COLO668 (cell line): ENCODE results near the gene RIPK4.

Experiments
- DNase-seq: peaks from one replicate; lab custom pipeline; 2025; ENCODE audit not compliant: unreplicated experiment; lab: John Stamatoyannopoulos, UW

RIPK4 gene

GRCh38 chr21:41755258-41755933 is 11.5 kb downstream of the RIPK4 start:
- DNase-seq: no peak

DNA sequence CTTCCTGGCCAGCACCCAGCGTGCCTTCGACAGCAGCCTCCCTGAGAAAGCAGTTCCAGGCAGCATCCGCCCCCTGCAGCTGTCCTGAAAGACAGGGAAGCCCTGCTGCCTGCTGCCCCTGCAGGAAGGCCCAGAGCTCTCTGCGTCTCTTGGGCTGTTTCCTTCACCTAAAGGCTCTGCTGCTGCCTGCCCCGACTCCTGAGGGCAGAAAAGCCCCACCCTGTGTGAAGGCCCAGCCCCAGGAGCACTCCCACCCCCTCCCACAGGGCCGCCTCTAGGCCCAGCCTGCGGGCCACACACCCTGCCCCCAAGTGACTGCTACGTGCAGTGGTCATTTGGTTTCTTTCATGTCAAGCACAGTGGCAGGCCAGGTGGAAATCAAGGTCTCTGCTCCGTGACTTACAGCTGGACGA is 12.4 kb downstream of the RIPK4 start:
- no peak for DNase-seq

GRCh38 chr21:41753006-41753898 is 13.6 kb downstream of the RIPK4 start:
- no peak for DNase-seq

GRCh38 chr21:41752231-41752681 is 14.6 kb downstream of the RIPK4 start:
- DNase-seq: peak; percentile 59

DNA sequence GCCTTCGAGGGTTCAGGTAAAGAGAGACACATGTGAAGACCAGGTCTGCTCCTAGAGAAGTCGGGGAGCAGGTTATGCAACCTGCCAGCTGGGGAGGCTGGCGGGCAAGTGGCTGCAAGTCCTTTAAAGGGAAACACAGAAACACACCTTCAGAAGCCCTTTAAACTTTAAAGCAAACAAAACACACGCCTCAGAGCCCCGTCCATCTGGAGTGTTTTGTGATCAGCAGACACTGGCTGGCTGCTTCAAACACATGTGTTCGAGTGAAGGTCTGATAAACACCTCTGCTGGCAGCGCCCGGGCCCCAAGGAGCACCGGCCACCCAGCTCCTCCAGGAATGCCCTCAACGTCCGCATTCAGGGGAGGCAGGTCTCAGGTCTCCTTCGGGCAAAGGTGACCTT is 15.2 kb downstream of the RIPK4 start:
- DNase-seq: peak; percentile 61

GRCh38 chr21:41750532-41751151 is 16.2 kb downstream of the RIPK4 start:
- no peak for DNase-seq

- DNase-seq: no peak
Observed at GRCh38 chr21:41750051-41750450, 16.8 kb downstream of the RIPK4 start.

GRCh38 chr21:41749286-41749685 is 17.6 kb downstream of the RIPK4 start:
- no peak for DNase-seq

DNA sequence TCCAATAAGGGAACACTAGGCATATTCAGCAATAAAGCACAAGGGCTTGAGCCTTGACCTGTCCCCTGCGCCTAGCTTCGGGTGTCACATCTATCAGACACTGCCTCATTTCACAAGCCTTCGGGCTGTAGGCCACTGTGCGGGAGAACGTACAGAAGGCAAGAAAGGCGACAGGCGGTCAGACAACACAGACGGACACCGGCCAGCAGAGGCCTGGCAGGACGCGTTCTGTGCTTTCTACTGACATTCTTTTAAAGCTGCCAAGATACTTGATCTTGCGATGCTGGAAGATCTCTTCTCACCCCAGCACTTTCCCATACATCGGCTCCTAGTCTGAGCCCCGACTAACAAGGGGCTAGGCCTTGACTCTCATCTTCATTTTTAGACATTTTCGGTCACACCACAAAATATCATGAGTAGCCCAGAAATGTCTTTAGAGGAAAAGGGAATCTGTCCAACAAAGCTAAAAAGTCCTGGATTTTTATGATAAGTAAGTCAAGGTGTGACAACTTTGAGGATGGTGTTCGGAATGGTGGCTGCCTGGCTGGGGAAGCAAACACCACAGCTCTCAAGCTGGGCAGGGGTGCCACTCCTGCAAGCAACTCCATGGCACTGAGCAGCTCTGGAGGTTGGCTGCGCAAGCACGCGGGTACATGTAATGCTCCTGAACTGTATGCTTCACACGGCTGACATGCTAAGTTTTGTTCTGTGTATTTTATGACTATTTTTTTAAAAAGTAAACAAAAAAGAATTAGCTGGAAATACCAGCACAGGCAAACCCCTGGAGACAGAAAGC is 18.7 kb downstream of the RIPK4 start:
- DNase-seq: no peak

DNA sequence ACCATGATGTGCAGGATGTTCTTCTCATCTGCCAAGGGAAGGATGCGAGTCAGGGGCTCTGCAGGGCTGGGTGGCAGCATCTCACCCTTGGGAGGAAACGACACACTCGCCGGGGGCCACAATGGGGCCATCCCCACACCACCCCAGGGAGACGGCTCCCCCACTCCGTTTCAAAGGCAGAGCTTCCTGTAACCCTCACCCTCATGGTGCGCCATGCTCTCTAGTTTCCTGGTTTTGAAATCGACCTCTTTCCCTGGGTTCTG is 20.2 kb downstream of the RIPK4 start:
- DNase-seq: no peak

- DNase-seq: peak; percentile 27
Observed at GRCh38 chr21:41745971-41746743, 20.7 kb downstream of the RIPK4 start.

GRCh38 chr21:41745026-41745820 is 21.6 kb downstream of the RIPK4 start:
- no peak for DNase-seq

DNA sequence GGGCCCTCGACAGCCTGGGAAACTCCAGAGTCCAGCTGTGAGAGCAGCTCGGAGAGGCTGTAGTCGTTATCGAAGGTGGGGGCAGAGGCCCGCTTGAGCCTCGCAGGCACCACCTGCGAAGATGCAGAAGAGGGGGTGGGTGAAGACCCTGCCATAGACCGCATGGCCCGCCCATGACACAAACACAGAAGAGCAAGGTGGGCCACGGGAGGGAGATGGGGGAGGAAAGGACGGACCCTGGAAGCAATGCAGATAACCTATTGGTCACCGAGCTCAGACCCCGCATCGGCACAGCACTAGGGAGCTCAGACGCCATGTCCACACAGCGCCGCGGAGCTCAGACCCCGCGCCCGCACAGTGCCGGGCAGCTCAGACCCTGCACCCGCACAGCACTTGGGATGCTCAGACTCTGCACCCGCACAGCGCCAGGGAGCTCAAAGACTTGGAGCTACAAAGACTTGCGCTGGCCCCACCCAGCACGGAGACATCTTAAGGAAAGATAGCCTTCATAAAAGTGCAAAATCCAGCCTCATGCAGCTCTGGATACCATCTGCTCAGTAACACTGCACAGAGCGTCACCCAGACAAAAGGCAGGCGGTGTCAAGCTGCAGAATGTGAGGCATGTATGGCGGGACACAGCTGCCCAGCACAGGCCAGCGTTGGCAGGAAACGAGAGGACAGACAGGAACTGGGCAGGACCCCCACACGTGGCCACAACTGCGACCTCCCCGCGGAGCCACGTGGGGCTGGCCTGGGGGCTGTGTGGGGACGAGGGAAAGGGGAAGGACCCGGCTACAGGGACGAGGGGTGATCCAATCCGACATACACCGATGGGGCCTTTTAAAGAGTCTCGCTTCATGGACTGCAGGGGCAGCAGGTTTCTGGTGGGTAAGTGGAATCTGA is 22.6 kb downstream of the RIPK4 start:
- no peak for DNase-seq

- no peak for DNase-seq
Observed at GRCh38 chr21:41743321-41744027, 23.4 kb downstream of the RIPK4 start.

DNA sequence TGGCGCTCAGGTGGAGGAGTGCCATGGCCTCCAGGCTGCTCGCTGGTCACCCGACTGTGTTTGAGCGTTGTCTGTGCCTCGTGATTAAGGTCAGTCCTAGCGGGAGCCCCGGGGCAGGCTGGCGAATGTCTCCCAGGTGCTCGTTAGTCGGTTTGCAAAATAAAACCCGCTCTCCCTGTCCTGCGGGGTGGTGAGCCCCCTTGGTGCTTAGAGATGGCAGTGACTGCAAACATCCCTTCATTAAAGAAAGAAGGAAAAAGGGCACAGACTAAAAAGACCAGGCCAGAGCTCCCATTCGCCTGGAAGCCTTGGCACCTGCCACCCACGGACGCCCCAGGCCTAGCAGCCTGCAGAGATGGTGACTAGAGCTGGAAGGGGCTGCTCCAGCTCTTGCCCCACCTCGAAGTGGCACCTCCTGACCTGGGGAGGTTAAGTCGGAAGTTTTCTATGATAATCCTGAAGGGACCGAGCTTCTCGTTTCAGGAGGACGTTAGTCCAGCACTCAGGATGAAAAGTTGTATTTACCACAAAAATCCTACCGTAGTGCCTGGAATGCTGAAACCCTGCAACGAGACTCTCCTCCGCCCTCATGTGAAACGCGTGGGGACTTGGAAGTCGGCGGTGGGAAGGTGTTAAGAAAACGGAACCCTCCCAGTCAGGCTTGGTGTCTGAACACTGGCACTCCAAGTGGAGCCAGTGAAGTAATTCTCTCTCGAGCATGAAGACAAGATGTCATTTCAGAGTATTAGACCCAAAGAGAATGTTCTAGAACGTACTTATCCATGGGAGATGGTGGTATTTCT is 24.6 kb downstream of the RIPK4 start:
- no peak for DNase-seq

DNA sequence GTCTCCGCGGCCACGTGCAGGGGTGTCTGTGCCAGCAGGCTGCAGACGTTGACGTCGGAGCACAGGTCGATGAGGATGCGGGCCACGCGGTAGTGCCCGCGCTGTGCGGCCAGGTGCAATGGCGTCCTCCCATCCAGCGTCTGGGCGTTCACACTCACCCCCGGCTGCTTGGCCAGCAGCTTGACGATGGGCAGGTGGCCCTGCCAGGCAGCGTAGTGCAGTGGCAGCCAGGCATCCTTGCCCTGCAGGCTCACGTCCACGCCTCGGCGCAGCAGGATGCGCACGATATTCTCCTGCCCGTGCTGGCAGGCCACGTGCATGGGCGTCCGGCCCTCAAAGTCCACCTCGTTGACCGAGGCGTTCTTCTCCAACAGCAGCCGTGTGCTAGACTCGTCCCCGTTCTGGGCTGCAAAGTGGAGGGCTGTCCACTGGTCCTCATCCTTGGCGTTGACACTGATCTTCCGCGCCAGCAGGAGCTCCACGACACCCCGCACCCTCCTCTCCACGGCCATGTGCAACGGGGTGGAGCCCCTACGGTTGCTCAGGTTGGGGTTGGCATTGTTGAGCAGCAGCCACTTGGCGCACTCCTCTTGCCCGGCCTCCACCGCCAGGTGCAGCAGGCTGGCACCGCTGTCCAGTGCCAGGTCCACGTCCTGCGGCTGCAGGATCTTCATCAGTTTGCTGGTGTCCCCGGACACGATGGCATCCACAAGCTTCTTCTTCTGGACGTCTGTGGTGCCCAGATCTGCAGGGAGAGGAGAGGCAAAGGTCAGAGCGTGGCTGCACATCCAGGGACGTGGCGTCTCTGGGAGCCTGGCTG is 25.4 kb downstream of the RIPK4 start:
- no peak for DNase-seq
